Hematopoietic multipotent progenitor cell treated with erythropoietin and hydrocortisone succinate and interleukin-3 and kit ligand, for 15 days (in vitro differentiated cells): ENCODE measurements around the gene SPI1.

ENCODE experiments used
- DNase-seq: peaks from one replicate; pipeline ENCODE4 v3.0.0-alpha.2; 2015; ENCODE audit warnings: low spot score

SPI1 gene

DNA sequence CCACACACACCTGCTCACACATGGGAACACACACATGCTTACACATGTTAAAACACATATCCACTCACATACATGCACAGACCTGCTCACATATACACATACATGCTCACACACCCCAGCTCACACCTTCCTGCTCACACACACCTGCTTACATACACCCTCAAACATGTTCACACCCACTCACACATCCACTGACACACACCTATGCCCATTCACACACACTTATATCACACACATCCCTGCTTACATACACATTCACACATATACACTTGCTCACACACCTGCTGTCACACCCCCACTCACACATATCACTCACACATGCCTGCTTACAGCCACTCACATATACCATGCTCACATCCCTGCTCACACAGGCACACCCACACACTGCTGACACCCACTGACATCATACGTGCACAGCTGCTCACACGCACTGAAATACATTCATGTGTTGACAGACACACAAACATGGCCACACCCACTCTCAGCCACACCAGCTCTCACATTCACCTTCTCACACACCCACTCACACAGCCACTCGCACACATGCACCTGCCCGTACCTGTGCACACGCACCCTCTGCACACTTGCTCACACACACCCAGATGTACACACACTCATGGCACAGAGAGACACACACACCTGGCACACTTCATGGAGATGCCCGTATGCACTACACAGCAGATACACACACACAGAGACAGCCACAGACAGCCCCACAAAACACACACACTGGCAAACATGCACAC lies 20.2 kb downstream of the SPI1 start:
- no peak for DNase-seq

DNA sequence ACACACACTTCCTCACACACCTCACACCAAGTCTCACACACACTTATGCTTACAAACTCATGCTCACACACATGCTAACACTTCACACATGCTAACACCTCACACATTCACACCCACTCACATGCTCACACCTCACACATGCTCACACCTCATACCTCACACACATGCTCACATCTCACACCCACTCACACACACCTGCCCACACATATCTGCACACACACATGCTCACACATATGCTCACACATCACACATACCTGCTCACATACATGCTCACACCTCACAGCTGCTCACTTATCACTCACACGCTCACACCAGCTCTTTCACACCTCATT lies 21.4 kb downstream of the SPI1 start:
- no peak for DNase-seq

GRCh38 chr11:47356129-47356997 lies 22.0 kb downstream of the SPI1 start:
- no peak for DNase-seq

DNA sequence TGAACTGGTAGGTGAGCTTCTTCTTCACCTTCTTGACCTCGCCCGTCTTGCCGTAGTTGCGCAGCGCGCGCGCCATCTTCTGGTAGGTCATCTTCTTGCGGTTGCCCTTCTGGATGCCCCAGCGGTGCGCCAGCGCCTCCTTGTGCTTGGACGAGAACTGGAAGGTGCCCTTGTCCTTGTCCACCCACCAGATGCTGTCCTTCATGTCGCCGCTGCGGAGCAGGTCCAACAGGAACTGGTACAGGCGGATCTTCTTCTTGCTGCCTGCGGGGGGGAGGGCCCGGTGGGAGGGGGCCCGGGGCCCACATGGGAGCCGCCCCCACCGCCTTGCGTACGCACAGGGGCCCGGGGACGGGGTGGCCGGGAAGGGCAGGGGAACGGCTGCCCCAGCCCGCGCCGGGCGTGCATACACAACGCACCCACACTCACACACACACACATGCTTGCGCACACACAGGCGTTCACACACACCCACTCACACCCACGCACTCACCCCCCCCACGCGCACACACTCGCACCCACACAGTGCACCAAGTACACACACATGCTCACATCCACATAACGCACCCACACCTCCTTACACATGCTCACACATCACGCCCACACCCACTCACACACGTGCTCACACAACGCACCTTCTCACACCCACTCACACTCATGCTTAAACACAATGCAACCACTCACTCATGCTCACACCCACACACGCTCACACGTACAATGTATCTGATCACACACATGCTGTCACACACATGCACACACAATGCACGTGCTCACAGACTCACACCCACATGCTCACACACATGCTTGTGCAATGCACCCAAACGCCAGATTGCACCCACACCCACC lies 22.8 kb downstream of the SPI1 start:
- DNase-seq: peak; percentile 51

GRCh38 chr11:47354913-47355282 lies 23.4 kb downstream of the SPI1 start:
- no peak for DNase-seq

- no peak for DNase-seq
Measured at GRCh38 chr11:47353978-47354774, 24.2 kb downstream of the SPI1 start.

- no peak for DNase-seq
Measured at GRCh38 chr11:47352556-47352955, 25.8 kb downstream of the SPI1 start, which contains the start of gene MYBPC3. TSS of gene MYBPC3 (minus strand) at chr11:47352702. CDS start at chr11:47352647, 55 bp downstream.

DNA sequence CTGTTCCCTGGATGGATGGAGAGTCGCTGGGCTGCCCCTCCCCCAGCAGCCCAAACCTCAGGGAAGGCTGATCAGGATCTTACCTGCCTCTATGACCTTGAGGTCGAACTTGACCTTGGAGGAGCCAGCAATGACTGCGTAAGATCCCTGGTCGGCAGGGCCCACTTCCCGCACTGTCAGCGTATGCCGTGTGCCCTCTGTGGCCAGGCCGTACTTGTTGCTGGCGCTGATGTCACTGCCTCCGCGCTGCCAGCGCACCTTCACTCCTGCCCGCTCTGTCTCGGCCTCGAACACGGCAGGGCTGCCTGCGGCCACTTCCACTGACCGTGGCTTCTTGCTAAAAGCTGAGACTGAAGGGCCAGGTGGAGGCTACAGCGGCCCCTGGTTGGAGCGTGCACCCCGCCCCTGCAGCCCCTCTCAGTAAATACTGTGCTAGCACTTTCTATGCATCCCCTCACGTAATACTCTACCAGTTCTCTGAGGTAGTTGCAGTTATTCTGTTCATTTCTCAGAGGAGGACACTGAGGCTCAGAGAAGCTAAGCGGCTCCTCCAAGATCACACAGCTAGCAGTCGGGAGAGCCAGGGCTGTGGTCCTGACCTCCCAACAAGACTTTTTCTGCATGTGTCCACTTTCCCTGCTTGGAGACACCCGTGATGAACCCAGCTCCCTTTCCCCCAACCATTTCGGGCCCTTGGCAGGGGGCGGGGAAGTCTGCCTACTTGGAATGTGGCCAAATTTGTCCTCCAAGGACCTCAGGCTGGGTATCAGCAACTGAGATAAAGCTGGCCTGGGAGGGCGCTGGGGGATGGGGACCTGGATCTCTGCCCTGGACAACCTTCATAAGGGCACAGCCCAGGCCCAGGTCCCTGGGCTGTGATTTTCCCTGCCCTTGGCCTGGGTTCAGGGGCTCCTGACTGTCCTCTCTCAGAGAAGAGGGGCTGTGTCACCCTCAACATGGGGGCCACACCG lies 26.9 kb downstream of the SPI1 start:
- DNase-seq: no peak

GRCh38 chr11:47350315-47350714 lies 28.0 kb downstream of the SPI1 start:
- DNase-seq: no peak

- no peak for DNase-seq
Measured at GRCh38 chr11:47349521-47350095, 28.7 kb downstream of the SPI1 start.

DNA sequence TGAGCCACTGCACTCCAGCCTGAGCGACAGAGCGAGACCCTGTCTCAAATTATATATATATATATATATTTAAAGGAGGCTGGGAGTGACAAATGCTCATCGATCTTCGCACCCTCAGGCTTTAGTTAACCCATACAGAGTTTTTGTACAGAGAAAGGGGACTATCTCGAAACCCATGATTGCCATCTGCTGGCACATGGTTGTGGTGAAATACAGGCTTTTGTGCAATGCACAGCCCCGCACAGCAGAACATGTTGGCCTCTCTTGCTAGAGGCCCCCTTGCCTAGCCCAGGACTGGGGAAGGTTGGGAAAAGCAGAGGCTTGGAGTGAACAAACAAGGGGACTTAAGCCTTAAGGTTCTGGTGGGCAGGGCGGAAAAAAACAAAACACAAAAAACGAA lies 29.5 kb downstream of the SPI1 start:
- DNase-seq: peak; percentile 17

DNA sequence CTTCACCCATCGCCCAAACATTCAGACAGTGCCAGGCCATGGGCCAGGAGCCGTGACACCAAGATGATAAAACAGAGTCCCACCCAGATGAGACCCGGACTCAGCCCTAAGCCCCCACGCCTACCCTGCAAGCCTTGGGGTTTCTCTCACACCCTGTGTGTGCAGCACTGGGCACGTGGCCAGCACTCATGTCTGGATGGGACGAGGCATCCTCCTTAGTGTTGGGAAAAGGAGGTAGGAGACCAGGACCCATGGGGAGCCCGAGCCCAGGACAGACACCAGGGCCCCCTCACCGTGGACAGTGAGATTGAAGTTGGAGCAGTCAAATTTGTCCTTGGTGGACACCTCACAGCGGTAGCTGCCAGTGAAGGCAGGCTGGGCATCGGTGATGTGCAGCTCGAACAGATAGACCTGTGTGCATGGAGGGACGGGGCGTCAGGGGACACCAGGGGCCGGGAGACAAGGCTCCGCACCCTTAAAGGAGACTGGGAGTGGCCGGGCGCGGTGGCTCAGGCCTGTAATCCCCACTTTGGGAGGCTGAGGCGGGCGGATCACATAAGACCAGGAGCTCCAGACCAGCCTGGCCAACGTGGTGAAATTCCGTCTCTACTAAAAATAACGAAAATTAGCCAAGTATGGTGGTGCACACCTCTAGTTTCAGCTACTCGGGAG lies 30.1 kb downstream of the SPI1 start:
- no peak for DNase-seq

DNA sequence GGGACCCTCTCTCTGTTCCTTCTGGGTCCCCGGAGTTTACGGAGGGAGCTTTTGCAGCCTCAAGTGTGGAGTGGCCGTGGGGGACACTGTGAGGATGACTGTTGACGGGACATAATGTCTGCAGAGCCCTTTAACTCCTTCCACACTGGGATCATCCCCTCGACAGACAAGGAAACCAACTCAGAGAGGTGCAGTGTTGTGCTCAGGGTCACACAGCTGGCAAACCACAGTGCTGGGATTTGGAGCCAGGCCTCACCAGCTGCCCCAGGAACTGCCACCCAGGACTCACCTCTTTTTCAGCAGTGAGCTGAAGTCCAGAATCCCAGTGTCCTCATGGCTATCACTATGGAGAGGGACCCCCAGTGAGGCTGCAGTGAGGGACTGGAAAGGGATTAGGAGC lies 31.2 kb downstream of the SPI1 start:
- no peak for DNase-seq

DNA sequence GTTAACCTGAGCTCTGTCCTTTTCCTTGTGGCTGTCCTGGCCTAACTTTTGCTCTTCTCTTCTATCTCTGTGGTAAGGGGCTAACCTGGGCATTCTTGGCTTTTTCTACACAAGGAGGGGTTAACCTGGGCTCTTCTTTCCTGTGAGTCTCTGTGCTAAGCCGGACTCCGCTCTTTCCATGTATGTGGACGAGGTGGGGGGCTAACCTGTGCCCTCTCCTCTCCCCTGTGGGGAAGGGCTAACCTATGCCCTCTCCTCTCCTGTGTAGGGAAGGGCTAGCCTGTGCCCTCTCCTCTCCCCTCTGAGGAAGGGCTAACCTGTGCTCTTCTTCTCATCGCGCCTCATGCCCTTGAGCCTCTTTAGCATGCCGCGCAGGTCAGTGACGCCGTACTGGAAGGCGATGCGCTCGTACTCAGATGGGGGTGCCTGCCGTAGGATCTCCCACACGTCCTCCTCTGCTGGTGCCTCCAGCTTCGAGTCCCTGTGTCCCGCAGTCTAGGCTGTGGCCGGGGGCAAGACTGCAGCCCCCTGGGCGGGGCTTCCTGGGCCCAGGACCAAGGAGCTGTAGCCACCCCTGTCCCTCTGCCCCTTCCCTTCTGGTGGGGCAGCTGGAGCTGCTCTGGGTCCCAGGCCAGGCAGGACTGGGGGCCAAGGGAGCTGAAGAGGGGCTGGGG lies 32.3 kb downstream of the SPI1 start:
- DNase-seq: no peak

DNA sequence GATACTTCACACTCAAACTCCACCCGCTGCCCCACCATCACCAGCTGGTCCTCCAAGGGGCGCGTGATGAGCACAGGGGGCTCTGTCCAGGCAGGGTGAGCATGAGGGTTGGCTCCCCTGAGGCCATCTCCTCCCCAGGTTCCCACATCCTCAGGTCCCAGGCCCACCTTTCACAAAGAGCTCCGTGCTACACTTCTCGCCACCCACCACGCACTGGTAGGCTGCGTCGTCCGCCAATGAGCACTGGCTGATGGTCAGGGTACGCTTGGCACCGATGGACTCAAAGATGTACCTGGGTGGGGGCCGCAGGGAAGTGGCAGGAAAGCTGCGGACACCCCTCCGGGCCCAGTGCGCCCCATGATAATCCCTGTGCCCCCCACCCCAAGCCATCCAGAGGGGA lies 35.5 kb downstream of the SPI1 start:
- DNase-seq: no peak

DNA sequence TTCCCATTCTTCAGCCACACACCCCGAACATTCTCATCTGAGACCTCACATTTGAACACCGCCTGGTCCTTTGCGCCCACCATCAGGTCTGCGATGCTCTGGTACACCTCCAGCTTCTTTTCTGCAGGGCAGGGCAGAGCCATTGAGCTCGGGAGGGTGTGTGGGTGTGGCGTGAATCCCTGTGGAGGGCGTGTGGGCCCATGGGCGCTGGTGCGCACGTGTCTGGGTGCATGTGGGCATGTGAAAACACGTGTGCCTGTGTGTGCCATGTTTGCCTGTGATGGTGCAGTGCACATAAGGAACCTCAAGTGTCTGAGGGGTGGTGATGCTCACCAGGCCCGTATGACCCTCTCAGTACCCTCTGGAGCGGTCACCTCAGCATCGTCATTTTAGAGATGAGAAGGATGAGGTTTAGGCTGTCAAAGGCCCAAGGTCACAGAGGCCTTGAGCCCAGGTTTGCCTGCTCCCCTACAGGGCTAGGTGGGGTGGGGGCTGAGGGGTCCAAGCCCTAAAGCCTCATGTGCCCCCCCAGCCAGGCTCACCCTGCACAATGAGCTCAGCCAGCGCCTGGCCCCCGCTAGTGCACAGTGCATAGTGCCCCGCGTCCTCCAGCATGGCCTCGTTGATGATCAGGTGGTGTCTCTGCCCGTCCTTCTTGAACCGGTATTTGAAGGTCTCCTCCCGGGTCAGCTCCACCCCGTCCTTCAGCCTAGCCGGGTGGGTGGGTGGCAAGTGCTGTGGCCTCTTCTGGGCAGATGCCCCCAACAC lies 36.1 kb downstream of the SPI1 start:
- no peak for DNase-seq

GRCh38 chr11:47340980-47341775 lies 37.2 kb downstream of the SPI1 start:
- no peak for DNase-seq
